ENCODE results near the gene MMAB. TPM values are rescaled to one million over a fixed set of nuclear protein-coding genes. Genes with fewer than 3 reads are reported as not detected.
A peak's percentile ranks its signal among the peaks of the same experiment; 100 is the strongest.

MMAB gene
- total and polyA plus RNA-seq, 5 donors from 2014 or later = 6.8 to 22.4 (median 21.9) TPM

GRCh38 chr12:109600481-109600880, 27.2 kb upstream of the MMAB start:
- no peaks in the 10 kb centered on the region for H3K27me3 ChIP-seq (ENCODE audit: control insufficient read depth, insufficient read depth, low read length)
- H3K4me3 ChIP-seq (ENCODE audit: low read depth, low read length) = no peak overlapping the region
- no peak overlapping the region for H3K27ac ChIP-seq (ENCODE audit: insufficient read depth, low read length, poor library complexity, severe bottlenecking)
- H3K9me3 Mint-ChIP-seq = no peaks in the 10 kb centered on the region
- H3K4me1 ChIP-seq (ENCODE audit: control insufficient read depth, insufficient read depth, low read length, poor library complexity, severe bottlenecking) = peaks cover 4% of the 10 kb centered on the region
- no peaks in the 10 kb centered on the region for H3K36me3 ChIP-seq (ENCODE audit: control insufficient read depth, insufficient read depth, low read length)
- ATAC-seq (ENCODE audit: low read depth in 2 of 2) (no peak), DNase-seq (no peak)
- peaks cover 11% of the 10 kb centered on the region for H3K27me3 Mint-ChIP-seq
- no peaks in the 10 kb centered on the region for H3K36me3 Mint-ChIP-seq
- no peak overlapping the region for H3K4me3 Mint-ChIP-seq
- H3K9me3 ChIP-seq (ENCODE audit: control insufficient read depth in 2 of 2, low read length in 2 of 2) = no peaks in the 10 kb centered on the region
- H3K4me1 Mint-ChIP-seq = peaks cover 0 to 15% (median 3%) of the 10 kb centered on the region in 4 donors
- no peak overlapping the region for H3K27ac Mint-ChIP-seq

- Mint-ChIP-seq H3K27ac (no peak overlapping the region), H3K4me1 (peaks cover 0 to 29% (median 8%) of the 10 kb centered on the region in 4 donors), H3K27me3 (peaks cover 11% of the 10 kb centered on the region), H3K36me3 (peaks cover under 1% of the 10 kb centered on the region), H3K9me3 (no peaks in the 10 kb centered on the region), H3K4me3 (no peak overlapping the region)
- Histone ChIP-seq H3K36me3 (ENCODE audit: control insufficient read depth, insufficient read depth, low read length) (no peaks in the 10 kb centered on the region), H3K4me1 (ENCODE audit: control insufficient read depth, insufficient read depth, low read length, poor library complexity, severe bottlenecking) (peaks cover 11% of the 10 kb centered on the region), H3K27me3 (ENCODE audit: control insufficient read depth, insufficient read depth, low read length) (no peaks in the 10 kb centered on the region), H3K9me3 (ENCODE audit: control insufficient read depth in 2 of 2, low read length in 2 of 2) (no peaks in the 10 kb centered on the region), H3K4me3 (ENCODE audit: low read depth, low read length) (no peak overlapping the region), H3K27ac (ENCODE audit: insufficient read depth, low read length, poor library complexity, severe bottlenecking) (no peak overlapping the region)
- no peak for DNase-seq
- no peak for ATAC-seq (ENCODE audit: low read depth in 2 of 2)
Measured at GRCh38 chr12:109599087-109599486, 25.8 kb upstream of the MMAB start.

GRCh38 chr12:109598428-109598854, 25.1 kb upstream of the MMAB start:
- Mint-ChIP-seq H3K36me3 (peaks cover 3% of the 10 kb centered on the region), H3K4me3 (no peak overlapping the region), H3K9me3 (no peaks in the 10 kb centered on the region), H3K4me1 (peaks cover 0 to 29% (median 8%) of the 10 kb centered on the region in 4 donors), H3K27ac (no peak overlapping the region), H3K27me3 (peaks cover 10% of the 10 kb centered on the region)
- no peak overlapping the region for H3K4me3 ChIP-seq (ENCODE audit: low read depth, low read length)
- peaks cover 11% of the 10 kb centered on the region for H3K4me1 ChIP-seq (ENCODE audit: control insufficient read depth, insufficient read depth, low read length, poor library complexity, severe bottlenecking)
- H3K9me3 ChIP-seq (ENCODE audit: control insufficient read depth in 2 of 2, low read length in 2 of 2) = no peaks in the 10 kb centered on the region
- DNase-seq (no peak), ATAC-seq (ENCODE audit: low read depth in 2 of 2) (no peak)
- H3K27me3 ChIP-seq (ENCODE audit: control insufficient read depth, insufficient read depth, low read length) = no peaks in the 10 kb centered on the region
- H3K36me3 ChIP-seq (ENCODE audit: control insufficient read depth, insufficient read depth, low read length) = no peaks in the 10 kb centered on the region
- no peak overlapping the region for H3K27ac ChIP-seq (ENCODE audit: insufficient read depth, low read length, poor library complexity, severe bottlenecking)

- H3K9me3 ChIP-seq (ENCODE audit: control insufficient read depth in 2 of 2, low read length in 2 of 2) = no peaks in the 10 kb centered on the region
- peaks cover 3% of the 10 kb centered on the region for H3K36me3 Mint-ChIP-seq
- peak overlapping the region in 1 of 4 donors; percentile 35 for H3K4me3 Mint-ChIP-seq
- H3K9me3 Mint-ChIP-seq = no peaks in the 10 kb centered on the region
- no peaks in the 10 kb centered on the region for H3K27me3 ChIP-seq (ENCODE audit: control insufficient read depth, insufficient read depth, low read length)
- peaks cover 0 to 29% (median 8%) of the 10 kb centered on the region in 4 donors for H3K4me1 Mint-ChIP-seq
- no peak for ATAC-seq (ENCODE audit: low read depth in 2 of 2)
- H3K36me3 ChIP-seq (ENCODE audit: control insufficient read depth, insufficient read depth, low read length) = no peaks in the 10 kb centered on the region
- peak overlapping the region in 1 of 3 donors; percentile 38 for H3K27ac Mint-ChIP-seq
- H3K27ac ChIP-seq (ENCODE audit: insufficient read depth, low read length, poor library complexity, severe bottlenecking) = no peak overlapping the region
- H3K27me3 Mint-ChIP-seq = peaks cover 7% of the 10 kb centered on the region
- H3K4me1 ChIP-seq (ENCODE audit: control insufficient read depth, insufficient read depth, low read length, poor library complexity, severe bottlenecking) = peaks cover 11% of the 10 kb centered on the region
- DNase-seq = peak; percentile 38 to 50 (median 46)
- no peak overlapping the region for H3K4me3 ChIP-seq (ENCODE audit: low read depth, low read length)
Measured at GRCh38 chr12:109597795-109598427, 24.6 kb upstream of the MMAB start.

GRCh38 chr12:109597414-109597794, 24.1 kb upstream of the MMAB start:
- H3K9me3 Mint-ChIP-seq = no peaks in the 10 kb centered on the region
- peaks cover 11% of the 10 kb centered on the region for H3K4me1 ChIP-seq (ENCODE audit: control insufficient read depth, insufficient read depth, low read length, poor library complexity, severe bottlenecking)
- peaks cover 3% of the 10 kb centered on the region for H3K36me3 Mint-ChIP-seq
- H3K36me3 ChIP-seq (ENCODE audit: control insufficient read depth, insufficient read depth, low read length) = no peaks in the 10 kb centered on the region
- H3K27me3 ChIP-seq (ENCODE audit: control insufficient read depth, insufficient read depth, low read length) = no peaks in the 10 kb centered on the region
- H3K9me3 ChIP-seq (ENCODE audit: control insufficient read depth in 2 of 2, low read length in 2 of 2) = no peaks in the 10 kb centered on the region
- peak overlapping the region in 2 of 3 donors; percentile 42 to 74 for H3K27ac Mint-ChIP-seq
- DNase-seq (no peak), ATAC-seq (ENCODE audit: low read depth in 2 of 2) (no peak)
- H3K27ac ChIP-seq (ENCODE audit: insufficient read depth, low read length, poor library complexity, severe bottlenecking) = no peak overlapping the region
- peaks cover 0 to 29% (median 8%) of the 10 kb centered on the region in 4 donors for H3K4me1 Mint-ChIP-seq
- H3K27me3 Mint-ChIP-seq = peaks cover 7% of the 10 kb centered on the region
- H3K4me3 ChIP-seq (ENCODE audit: low read depth, low read length) = no peak overlapping the region
- H3K4me3 Mint-ChIP-seq = peak overlapping the region in 1 of 4 donors; percentile 35

GRCh38 chr12:109596418-109597244, 23.3 kb upstream of the MMAB start:
- ATAC-seq (ENCODE audit: low read depth in 2 of 2) (no peak), DNase-seq (no peak)
- H3K36me3 ChIP-seq (ENCODE audit: control insufficient read depth, insufficient read depth, low read length) = peaks cover 2% of the 10 kb centered on the region
- no peaks in the 10 kb centered on the region for H3K27me3 ChIP-seq (ENCODE audit: control insufficient read depth, insufficient read depth, low read length)
- H3K27ac Mint-ChIP-seq = peak overlapping the region in 1 of 3 donors; percentile 74
- H3K4me3 Mint-ChIP-seq = no peak overlapping the region
- no peak overlapping the region for H3K27ac ChIP-seq (ENCODE audit: insufficient read depth, low read length, poor library complexity, severe bottlenecking)
- no peaks in the 10 kb centered on the region for H3K9me3 ChIP-seq (ENCODE audit: control insufficient read depth in 2 of 2, low read length in 2 of 2)
- H3K36me3 Mint-ChIP-seq = peaks cover 5% of the 10 kb centered on the region
- no peak overlapping the region for H3K4me3 ChIP-seq (ENCODE audit: low read depth, low read length)
- H3K9me3 Mint-ChIP-seq = no peaks in the 10 kb centered on the region
- H3K27me3 Mint-ChIP-seq = peaks cover 5% of the 10 kb centered on the region
- H3K4me1 Mint-ChIP-seq = peaks cover 0 to 29% (median 8%) of the 10 kb centered on the region in 4 donors
- H3K4me1 ChIP-seq (ENCODE audit: control insufficient read depth, insufficient read depth, low read length, poor library complexity, severe bottlenecking) = peaks cover 11% of the 10 kb centered on the region

DNA sequence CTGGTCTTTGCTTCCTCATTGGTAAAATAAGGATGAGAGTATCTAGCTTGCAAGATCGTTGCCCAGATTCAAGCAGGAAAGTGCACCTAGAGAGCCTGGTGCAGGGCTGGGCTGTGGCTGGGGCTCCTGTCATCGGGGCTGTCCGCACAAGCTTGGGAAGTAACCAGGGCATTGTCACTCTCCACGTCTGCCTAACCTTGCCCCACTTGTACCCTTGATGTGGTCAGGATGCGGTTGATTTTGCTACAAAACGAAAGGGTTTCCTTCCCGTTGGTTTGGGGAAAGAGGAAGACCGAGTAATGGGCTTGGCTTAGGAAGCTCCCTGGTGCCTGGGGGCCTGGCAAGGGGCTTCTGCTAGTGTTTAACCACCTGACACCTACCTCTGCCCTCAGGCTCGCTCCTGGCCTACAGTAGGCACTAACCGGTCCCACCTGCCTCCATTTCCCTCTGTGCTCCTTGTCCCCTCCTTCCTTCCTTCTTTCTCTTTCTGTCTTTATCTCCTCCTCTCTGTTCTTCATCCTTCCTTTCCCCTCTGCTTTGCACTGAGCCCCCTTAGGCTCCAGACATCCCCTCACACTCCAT, 22.1 kb upstream of the MMAB start:
- Histone ChIP-seq H3K4me1 (ENCODE audit: control insufficient read depth, insufficient read depth, low read length, poor library complexity, severe bottlenecking) (peaks cover 11% of the 10 kb centered on the region), H3K27ac (ENCODE audit: insufficient read depth, low read length, poor library complexity, severe bottlenecking) (no peak overlapping the region), H3K4me3 (ENCODE audit: low read depth, low read length) (no peak overlapping the region), H3K36me3 (ENCODE audit: control insufficient read depth, insufficient read depth, low read length) (peaks cover 2% of the 10 kb centered on the region), H3K9me3 (ENCODE audit: control insufficient read depth in 2 of 2, low read length in 2 of 2) (no peaks in the 10 kb centered on the region), H3K27me3 (ENCODE audit: control insufficient read depth, insufficient read depth, low read length) (no peaks in the 10 kb centered on the region)
- Mint-ChIP-seq H3K27ac (peak overlapping the region in 1 of 3 donors; percentile 69), H3K4me3 (peak overlapping the region in 1 of 4 donors; percentile 21), H3K27me3 (no peaks in the 10 kb centered on the region), H3K4me1 (peaks cover 0 to 29% (median 8%) of the 10 kb centered on the region in 4 donors), H3K9me3 (no peaks in the 10 kb centered on the region), H3K36me3 (peaks cover 6% of the 10 kb centered on the region)
- ATAC-seq (ENCODE audit: low read depth in 2 of 2) (no peak), DNase-seq (peak in 1 of 3 donors; percentile 38)
